RWPE2 (cell line): ENCODE results near the gene DTNB.

Experiments
- ATAC-seq: fragments of 200-7000 bp; cut with Tn5 transposase; 3 replicates; pipeline ENCODE4 v1.9.1; 2021; ENCODE audit warnings: low read depth
- DNase-seq: peaks from one replicate; pipeline ENCODE4 v3.0.0-alpha.2; 2020; ENCODE audit warnings: low spot score
- H3K27ac ChIP-seq: fragments of 450-650 bp; 2 replicates; pipeline ENCODE4 v1.5.1; 2017; ENCODE audit warnings: mild to moderate bottlenecking; ENCODE audit not compliant: poor library complexity, severe bottlenecking
- H3K27me3 ChIP-seq: fragments of 250-450 bp; sonication (Bioruptor Pico); 2 replicates; pipeline ENCODE4 v1.5.1; 2021; ENCODE audit warnings: mild to moderate bottlenecking, moderate library complexity; ENCODE audit not compliant: insufficient read depth, poor library complexity, severe bottlenecking
- H3K36me3 ChIP-seq: fragments of 250-450 bp; sonication (Bioruptor Pico); 2 replicates; pipeline ENCODE4 v1.5.1; 2020; ENCODE audit warnings: low read depth, mild to moderate bottlenecking, moderate library complexity
- H3K4me1 ChIP-seq: fragments of 250-450 bp; sonication (Bioruptor Pico); 2 replicates; pipeline ENCODE4 v1.5.1; 2021; ENCODE audit warnings: mild to moderate bottlenecking, moderate library complexity; ENCODE audit not compliant: insufficient read depth, poor library complexity, severe bottlenecking
- H3K4me3 ChIP-seq: fragments of 250-450 bp; sonication (Bioruptor Pico); 2 replicates; pipeline ENCODE4 v1.5.1; 2021; ENCODE audit warnings: mild to moderate bottlenecking, moderate library complexity; ENCODE audit not compliant: severe bottlenecking
- H3K9me3 ChIP-seq: fragments of 250-450 bp; sonication (Bioruptor Pico); 2 replicates; pipeline ENCODE4 v1.5.1; 2021; ENCODE audit warnings: mild to moderate bottlenecking, moderate library complexity; ENCODE audit not compliant: severe bottlenecking
- CTCF ChIP-seq: fragments of 450-650 bp; IDR thresholded peaks from one replicate; pipeline ENCODE4 v1.5.1; 2017; ENCODE audit warnings: mild to moderate bottlenecking, moderate library complexity; ENCODE audit not compliant: poor library complexity, severe bottlenecking

Gene DTNB

GRCh38 chr2:25664183-25664964 is 9.0 kb downstream of the DTNB start:
- H3K36me3 ChIP-seq = no peaks in the 10 kb centered on the region
- peak overlapping the region; percentile 30 for H3K27ac ChIP-seq
- peaks cover 19% of the 10 kb centered on the region for H3K4me1 ChIP-seq
- no peaks in the 10 kb centered on the region for H3K9me3 ChIP-seq
- H3K4me3 ChIP-seq = no peak overlapping the region
- DNase-seq (no peak), ATAC-seq (peak; percentile 78)
- H3K27me3 ChIP-seq = no peaks in the 10 kb centered on the region
- TF ChIP-seq CTCF = peak; percentile 69

- H3K36me3 ChIP-seq = peaks cover 10% of the 10 kb centered on the region; the same call in 1 of the 2 replicates
- DNase-seq (no peak), ATAC-seq (peak; percentile 89)
- H3K4me1 ChIP-seq = peaks cover 47% of the 10 kb centered on the region
- no peaks in the 10 kb centered on the region for H3K27me3 ChIP-seq
- no peak for TF ChIP-seq CTCF
- no peak overlapping the region for H3K4me3 ChIP-seq
- peak overlapping the region; percentile 78 for H3K27ac ChIP-seq
- no peaks in the 10 kb centered on the region for H3K9me3 ChIP-seq
These were observed 18.1 kb downstream of the DTNB start for GRCh38 chr2:25655316-25655715.

- ATAC-seq (no peak), DNase-seq (no peak)
- H3K27me3 ChIP-seq = no peaks in the 10 kb centered on the region
- H3K27ac ChIP-seq = peak overlapping the region; percentile 78
- H3K36me3 ChIP-seq = peaks cover 10% of the 10 kb centered on the region; the same call in 1 of the 2 replicates
- peaks cover 47% of the 10 kb centered on the region for H3K4me1 ChIP-seq
- no peak overlapping the region for H3K4me3 ChIP-seq
- no peak for TF ChIP-seq CTCF
- no peaks in the 10 kb centered on the region for H3K9me3 ChIP-seq
These were observed 18.6 kb downstream of the DTNB start for GRCh38 chr2:25654801-25655200.

GRCh38 chr2:25651782-25652455 is 21.5 kb downstream of the DTNB start:
- H3K9me3 ChIP-seq = no peaks in the 10 kb centered on the region
- H3K36me3 ChIP-seq = peaks cover 10% of the 10 kb centered on the region; the same call in 1 of the 2 replicates
- peaks cover 40% of the 10 kb centered on the region for H3K4me1 ChIP-seq
- DNase-seq (no peak), ATAC-seq (peak; percentile 38; the same call in 1 of the 3 replicates)
- no peak overlapping the region for H3K4me3 ChIP-seq
- H3K27me3 ChIP-seq = no peaks in the 10 kb centered on the region
- peak overlapping the region; percentile 46 for H3K27ac ChIP-seq
- no peak for TF ChIP-seq CTCF

- peak overlapping the region; percentile 46 for H3K27ac ChIP-seq
- H3K9me3 ChIP-seq = no peaks in the 10 kb centered on the region
- H3K27me3 ChIP-seq = no peaks in the 10 kb centered on the region
- ATAC-seq (peak; percentile 24; the same call in 1 of the 3 replicates), DNase-seq (no peak)
- H3K4me1 ChIP-seq = peaks cover 36% of the 10 kb centered on the region
- no peak for TF ChIP-seq CTCF
- H3K36me3 ChIP-seq = peaks cover 10% of the 10 kb centered on the region; the same call in 1 of the 2 replicates
- no peak overlapping the region for H3K4me3 ChIP-seq
These were observed 22.3 kb downstream of the DTNB start for GRCh38 chr2:25651066-25651465.
